ENCODE results near the gene DNAL1. TPM values are rescaled to one million over a fixed set of nuclear protein-coding genes. Genes with fewer than 3 reads are reported as not detected.

Gene DNAL1
- total and polyA plus RNA-seq, 2 of the 13 experiments (the other 11 are each of a cell fraction or from before 2014, with no cell fraction given), result 1.4 to 13.3 TPM

DNA sequence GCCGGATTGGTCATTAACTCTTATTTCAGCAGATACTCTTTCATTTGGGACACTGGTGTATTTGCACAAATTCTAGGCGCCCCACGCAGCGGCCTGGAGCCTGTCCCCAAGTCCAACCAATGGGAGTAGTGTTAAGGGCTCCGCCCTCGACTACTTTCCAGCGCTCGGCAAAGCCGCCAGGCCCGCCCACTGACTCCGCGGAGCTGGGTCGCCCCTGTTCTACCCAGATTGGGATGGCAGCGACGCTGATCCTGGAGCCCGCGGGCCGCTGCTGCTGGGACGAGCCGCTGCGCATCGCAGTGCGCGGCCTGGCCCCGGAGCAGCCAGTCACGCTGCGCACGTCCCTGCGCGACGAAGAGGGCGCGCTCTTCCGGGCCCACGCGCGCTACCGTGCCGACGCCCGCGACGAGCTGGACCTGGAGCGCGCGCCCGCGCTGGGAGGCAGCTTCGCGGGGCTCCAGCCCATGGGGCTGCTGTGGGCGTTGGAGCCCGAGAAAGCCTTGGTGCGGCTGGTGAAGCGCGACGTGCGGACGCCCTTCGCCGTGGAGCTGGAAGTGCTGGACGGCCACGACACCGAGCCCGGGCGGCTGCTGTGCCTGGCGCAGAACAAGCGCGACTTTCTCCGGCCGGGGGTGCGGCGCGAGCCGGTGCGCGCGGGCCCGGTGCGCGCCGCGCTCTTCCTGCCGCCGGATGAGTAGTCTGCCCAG, 32.3 kb upstream of the DNAL1 start, which contains the start of gene ACOT6 (continued):
- TF ChIP-seq, protein P1, sequence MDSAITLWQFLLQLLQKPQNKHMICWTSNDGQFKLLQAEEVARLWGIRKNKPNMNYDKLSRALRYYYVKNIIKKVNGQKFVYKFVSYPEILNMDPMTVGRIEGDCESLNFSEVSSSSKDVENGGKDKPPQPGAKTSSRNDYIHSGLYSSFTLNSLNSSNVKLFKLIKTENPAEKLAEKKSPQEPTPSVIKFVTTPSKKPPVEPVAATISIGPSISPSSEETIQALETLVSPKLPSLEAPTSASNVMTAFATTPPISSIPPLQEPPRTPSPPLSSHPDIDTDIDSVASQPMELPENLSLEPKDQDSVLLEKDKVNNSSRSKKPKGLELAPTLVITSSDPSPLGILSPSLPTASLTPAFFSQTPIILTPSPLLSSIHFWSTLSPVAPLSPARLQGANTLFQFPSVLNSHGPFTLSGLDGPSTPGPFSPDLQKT (CRISPR knock-in tag; IDR thresholded peaks at IDR 0.05; ENCODE audit: borderline replicate concordance), result 0 out of 2 replicates have a peak, but pooled peaks have one; percentile 22
- no peak for TF ChIP-seq MTF2 (CRISPR knock-in tag; IDR thresholded peaks at IDR 0.05; ENCODE audit: borderline replicate concordance)
- TF ChIP-seq, protein P2, sequence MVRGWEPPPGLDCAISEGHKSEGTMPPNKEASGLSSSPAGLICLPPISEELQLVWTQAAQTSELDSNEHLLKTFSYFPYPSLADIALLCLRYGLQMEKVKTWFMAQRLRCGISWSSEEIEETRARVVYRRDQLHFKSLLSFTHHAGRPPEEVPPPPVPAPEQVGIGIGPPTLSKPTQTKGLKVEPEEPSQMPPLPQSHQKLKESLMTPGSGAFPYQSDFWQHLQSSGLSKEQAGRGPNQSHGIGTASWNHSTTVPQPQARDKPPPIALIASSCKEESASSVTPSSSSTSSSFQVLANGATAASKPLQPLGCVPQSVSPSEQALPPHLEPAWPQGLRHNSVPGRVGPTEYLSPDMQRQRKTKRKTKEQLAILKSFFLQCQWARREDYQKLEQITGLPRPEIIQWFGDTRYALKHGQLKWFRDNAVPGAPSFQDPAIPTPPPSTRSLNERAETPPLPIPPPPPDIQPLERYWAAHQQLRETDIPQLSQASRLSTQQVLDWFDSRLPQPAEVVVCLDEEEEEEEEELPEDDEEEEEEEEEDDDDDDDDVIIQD (CRISPR knock-in tag; IDR thresholded peaks at IDR 0.05; ENCODE audit: low read depth), result no peak
- TF ChIP-seq, protein P3, sequence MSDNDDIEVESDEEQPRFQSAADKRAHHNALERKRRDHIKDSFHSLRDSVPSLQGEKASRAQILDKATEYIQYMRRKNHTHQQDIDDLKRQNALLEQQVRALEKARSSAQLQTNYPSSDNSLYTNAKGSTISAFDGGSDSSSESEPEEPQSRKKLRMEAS (IDR thresholded peaks at IDR 0.05), result peak; percentile 62; the same call in 1 of the 2 replicates
- TF ChIP-seq RNF2 (conservative IDR thresholded peaks at IDR 0.05; ENCODE audit: low read depth), result no peak
- TF ChIP-seq ZNF431 (CRISPR knock-in tag; IDR thresholded peaks at IDR 0.05; ENCODE audit: borderline replicate concordance, low read depth), result no peak; the same call in 1 of the 2 replicates
- no peak for TF ChIP-seq ZNF460 (CRISPR knock-in tag; IDR thresholded peaks at IDR 0.05; ENCODE audit: borderline replicate concordance)
- no peak for TF ChIP-seq BORCS8-MEF2B (CRISPR knock-in tag; IDR thresholded peaks at IDR 0.05)
- no peak for TF ChIP-seq ZNF674 (CRISPR knock-in tag; IDR thresholded peaks at IDR 0.05; ENCODE audit: low read depth)
- TF ChIP-seq, protein P4, sequence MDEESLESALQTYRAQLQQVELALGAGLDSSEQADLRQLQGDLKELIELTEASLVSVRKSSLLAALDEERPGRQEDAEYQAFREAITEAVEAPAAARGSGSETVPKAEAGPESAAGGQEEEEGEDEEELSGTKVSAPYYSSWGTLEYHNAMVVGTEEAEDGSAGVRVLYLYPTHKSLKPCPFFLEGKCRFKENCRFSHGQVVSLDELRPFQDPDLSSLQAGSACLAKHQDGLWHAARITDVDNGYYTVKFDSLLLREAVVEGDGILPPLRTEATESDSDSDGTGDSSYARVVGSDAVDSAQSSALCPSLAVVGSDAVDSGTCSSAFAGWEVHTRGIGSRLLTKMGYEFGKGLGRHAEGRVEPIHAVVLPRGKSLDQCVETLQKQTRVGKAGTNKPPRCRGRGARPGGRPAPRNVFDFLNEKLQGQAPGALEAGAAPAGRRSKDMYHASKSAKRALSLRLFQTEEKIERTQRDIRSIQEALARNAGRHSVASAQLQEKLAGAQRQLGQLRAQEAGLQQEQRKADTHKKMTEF (CRISPR knock-in tag; IDR thresholded peaks at IDR 0.05), result no peak
- 0 out of 2 replicates have a peak, but pooled peaks have one; percentile 20 for TF ChIP-seq ZNF614 (CRISPR knock-in tag; IDR thresholded peaks at IDR 0.05; ENCODE audit: borderline replicate concordance)
- TF ChIP-seq SMAD3 (CRISPR knock-in tag; IDR thresholded peaks at IDR 0.05), result no peak
- TF ChIP-seq PCBP2 (optimal IDR thresholded peaks at IDR 0.05; ENCODE audit: low read depth, low read length, poor library complexity, severe bottlenecking), result no peak
- TF ChIP-seq, protein P5, sequence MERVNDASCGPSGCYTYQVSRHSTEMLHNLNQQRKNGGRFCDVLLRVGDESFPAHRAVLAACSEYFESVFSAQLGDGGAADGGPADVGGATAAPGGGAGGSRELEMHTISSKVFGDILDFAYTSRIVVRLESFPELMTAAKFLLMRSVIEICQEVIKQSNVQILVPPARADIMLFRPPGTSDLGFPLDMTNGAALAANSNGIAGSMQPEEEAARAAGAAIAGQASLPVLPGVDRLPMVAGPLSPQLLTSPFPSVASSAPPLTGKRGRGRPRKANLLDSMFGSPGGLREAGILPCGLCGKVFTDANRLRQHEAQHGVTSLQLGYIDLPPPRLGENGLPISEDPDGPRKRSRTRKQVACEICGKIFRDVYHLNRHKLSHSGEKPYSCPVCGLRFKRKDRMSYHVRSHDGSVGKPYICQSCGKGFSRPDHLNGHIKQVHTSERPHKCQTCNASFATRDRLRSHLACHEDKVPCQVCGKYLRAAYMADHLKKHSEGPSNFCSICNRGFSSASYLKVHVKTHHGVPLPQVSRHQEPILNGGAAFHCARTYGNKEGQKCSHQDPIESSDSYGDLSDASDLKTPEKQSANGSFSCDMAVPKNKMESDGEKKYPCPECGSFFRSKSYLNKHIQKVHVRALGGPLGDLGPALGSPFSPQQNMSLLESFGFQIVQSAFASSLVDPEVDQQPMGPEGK (CRISPR knock-in tag; IDR thresholded peaks at IDR 0.05), result peak; percentile 40
- TF ChIP-seq SNRNP70 (IDR thresholded peaks at IDR 0.05; ENCODE audit: low read depth, low read length), result no peak
- TF ChIP-seq NR2F6 (IDR thresholded peaks at IDR 0.05), result no peak
- TF ChIP-seq NR2F6 (CRISPR knock-in tag; IDR thresholded peaks at IDR 0.05), result no peak
- peak; percentile 52 to 70 for TF ChIP-seq POLR2A (IDR thresholded peaks at IDR 0.05; ENCODE audit: insufficient read depth in 1 of 2, low read depth in 2 of 2, low read length in 2 of 2)
- no peak for TF ChIP-seq ZFP36L2 (CRISPR knock-in tag; IDR thresholded peaks at IDR 0.05)
- TF ChIP-seq RCOR2 (CRISPR knock-in tag; IDR thresholded peaks at IDR 0.05), result 0 out of 2 replicates have a peak, but pooled peaks have one; percentile 9
- no peak for TF ChIP-seq ZNF33A (CRISPR knock-in tag; IDR thresholded peaks at IDR 0.05; ENCODE audit: borderline replicate concordance)
- no peak for TF ChIP-seq BCL6 (CRISPR knock-in tag; IDR thresholded peaks at IDR 0.05)
- no peak for TF ChIP-seq GTF2F1 (IDR thresholded peaks at IDR 0.05; ENCODE audit: low read length)
- TF ChIP-seq, protein P6, sequence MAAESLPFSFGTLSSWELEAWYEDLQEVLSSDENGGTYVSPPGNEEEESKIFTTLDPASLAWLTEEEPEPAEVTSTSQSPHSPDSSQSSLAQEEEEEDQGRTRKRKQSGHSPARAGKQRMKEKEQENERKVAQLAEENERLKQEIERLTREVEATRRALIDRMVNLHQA (CRISPR knock-in tag; IDR thresholded peaks at IDR 0.05), result no peak
- no peak for TF ChIP-seq ZFP1 (CRISPR knock-in tag; IDR thresholded peaks at IDR 0.05)
- no peak for TF ChIP-seq WIZ (CRISPR knock-in tag; IDR thresholded peaks at IDR 0.05)

Data from HepG2 (cell line).